Measurements from ENCODE around the gene ST7.

- no peak for TF ChIP-seq CTCF (optimal IDR thresholded peaks at IDR 0.05 in 1 of 3, IDR thresholded peaks at IDR 0.05 in 1 of 3, conservative IDR thresholded peaks at IDR 0.05 in 1 of 3; ENCODE audit: extremely low read depth in 1 of 3, insufficient read depth in 2 of 3, low read length in 3 of 3)
- TF ChIP-seq EZH2 (IDR thresholded peaks at IDR 0.05; ENCODE audit: low read length), result no peak
Measured at GRCh38 chr7:117140921-117141320, 187.6 kb downstream of the ST7 start.
